Caco-2 (cell line): ENCODE results near the gene ANO8. TPM values are rescaled to one million over a fixed set of nuclear protein-coding genes. Genes with fewer than 3 reads are reported as not detected.

Experiments used
- BruUV-seq: library from RNA; stranded (reverse); fragments of 400-500 nt; replicated peaks from 2 replicates; lab custom pipeline; 2021; lab: Mats Ljungman, UMichigan
- CTCF ChIA-PET: fragments of 300-600 bp; sonication (Branson Sonifier 250); formaldehyde crosslinking; loops from one replicate; lab custom pipeline; 2022; ENCODE audit warnings: antibody characterized with exemption; lab: Charles Lee
- POLR2A ChIA-PET: fragments of 300-600 bp; sonication (Branson Sonifier 250); formaldehyde crosslinking; loops from one replicate; lab custom pipeline; 2022; ENCODE audit warnings: antibody characterized with exemption; lab: Charles Lee
- DNase-seq, 2 experiments: peaks; one replicate each; pipeline versions ENCODE4 v3.0.0 to v3.0.0-alpha.2; 2020 to 2022
- H3K27me3 ChIP-seq: replicated peaks from 2 replicates; pipeline ENCODE4 v1.6.0; 2011; ENCODE audit warnings: low read length; ENCODE audit not compliant: control insufficient read depth, insufficient read depth
- H3K36me3 ChIP-seq: 2 replicates; pipeline ENCODE4 v1.5.1; 2011; ENCODE audit warnings: low read length; ENCODE audit not compliant: control insufficient read depth, insufficient read depth
- H3K4me1 ChIP-seq: fragments of 250-450 bp; sonication (Bioruptor Pico); 2 replicates; pipeline ENCODE4 v1.5.1; 2020; ENCODE audit warnings: mild to moderate bottlenecking
- H3K4me3 ChIP-seq: 2 replicates; pipeline ENCODE4 v1.5.1; 2011; ENCODE audit warnings: low read depth, mild to moderate bottlenecking, control low read depth, low read length
- H3K9me3 ChIP-seq: fragments of 250-450 bp; sonication (Bioruptor Pico); 2 replicates; pipeline ENCODE4 v1.5.1; 2020; ENCODE audit warnings: mild to moderate bottlenecking, moderate library complexity
- H3K27ac Mint-ChIP-seq: one replicate; pipeline ENCODE4 v1.8.0; 2022; ENCODE audit warnings: mixed read lengths; ENCODE audit not compliant: unreplicated experiment
- H3K27me3 Mint-ChIP-seq: one replicate; pipeline ENCODE4 v1.8.0; 2022; ENCODE audit warnings: mixed read lengths; ENCODE audit not compliant: insufficient read depth, unreplicated experiment
- H3K36me3 Mint-ChIP-seq: one replicate; pipeline ENCODE4 v1.8.0; 2022; ENCODE audit warnings: mild to moderate bottlenecking, mixed read lengths; ENCODE audit not compliant: insufficient read depth, unreplicated experiment
- H3K4me1 Mint-ChIP-seq: one replicate; pipeline ENCODE4 v1.8.0; 2022; ENCODE audit warnings: low read depth, mixed read lengths; ENCODE audit not compliant: unreplicated experiment
- H3K4me3 Mint-ChIP-seq: one replicate; pipeline ENCODE4 v1.8.0; 2022; ENCODE audit warnings: mild to moderate bottlenecking, moderate library complexity, mixed read lengths; ENCODE audit not compliant: unreplicated experiment
- H3K9me3 Mint-ChIP-seq: one replicate; pipeline ENCODE4 v1.8.0; 2022; ENCODE audit warnings: mixed read lengths; ENCODE audit not compliant: unreplicated experiment
- CTCF ChIP-seq, 2 experiments: fragments of 200-600 bp in 1 of 2; IDR thresholded peaks; 1 replicate in 1 of 2; 2 replicates in 1 of 2; pipeline versions ENCODE4 v1.5.1 to v1.8.0; 2011 to 2022; ENCODE audit warnings: antibody characterized with exemption in 1 of 2, control low read depth in 1 of 2, inconsistent platforms in 1 of 2, low read depth in 1 of 2, low read length in 1 of 2, mild to moderate bottlenecking in 1 of 2, moderate library complexity in 1 of 2; ENCODE audit not compliant: insufficient read depth in 1 of 2, severe bottlenecking in 1 of 2, unreplicated experiment in 1 of 2
- intact Hi-C: fragments of 100-400 bp; cut with micrococcal nuclease; formaldehyde crosslinking; loops from one replicate; pipeline ENCODE4 v1.10.0; 2022; ENCODE audit not compliant: unreplicated experiment
- total RNA-seq: library from RNA; stranded (reverse); gene quantifications from 2 replicates; pipeline ENCODE4 v1.2.3, GENCODE V29; 2022

The ANO8 gene
- total RNA-seq, 1 experiment from 2014 or later, result 11.5 TPM

- Mint-ChIP-seq H3K4me3 (no peak overlapping the region), H3K27ac (no peak overlapping the region), H3K9me3 (no peaks in the 10 kb centered on the region), H3K27me3 (peaks cover 6% of the 10 kb centered on the region), H3K4me1 (no peaks in the 10 kb centered on the region), H3K36me3 (no peaks in the 10 kb centered on the region)
- no TSS peak for BruUV-seq
- Histone ChIP-seq H3K36me3 (no peaks in the 10 kb centered on the region), H3K9me3 (no peaks in the 10 kb centered on the region), H3K27me3 (no peaks in the 10 kb centered on the region), H3K4me1 (no peaks in the 10 kb centered on the region), H3K4me3 (no peak overlapping the region)
- intact Hi-C loops, result no loop called here
- POLR2A ChIA-PET, result no interaction called here
- DNase-seq, result no peak
- CTCF ChIA-PET, result no interaction called here
- TF ChIP-seq CTCF (IDR thresholded peaks at IDR 0.05; ENCODE audit: insufficient read depth in 1 of 2, low read depth in 1 of 2, low read length in 1 of 2, severe bottlenecking in 1 of 2, unreplicated experiment in 1 of 2), result no peak
Measured at GRCh38 chr19:17351815-17352435, 17.3 kb upstream of the ANO8 start.

- Mint-ChIP-seq H3K9me3 (no peaks in the 10 kb centered on the region), H3K27ac (no peak overlapping the region), H3K4me3 (no peak overlapping the region), H3K4me1 (no peaks in the 10 kb centered on the region), H3K36me3 (peaks cover 5% of the 10 kb centered on the region), H3K27me3 (peaks cover 6% of the 10 kb centered on the region)
- DNase-seq, result no peak
- Histone ChIP-seq H3K4me3 (no peak overlapping the region), H3K27me3 (no peaks in the 10 kb centered on the region), H3K4me1 (no peaks in the 10 kb centered on the region), H3K36me3 (no peaks in the 10 kb centered on the region), H3K9me3 (no peaks in the 10 kb centered on the region)
- TF ChIP-seq CTCF (IDR thresholded peaks at IDR 0.05; ENCODE audit: insufficient read depth in 1 of 2, low read depth in 1 of 2, low read length in 1 of 2, severe bottlenecking in 1 of 2, unreplicated experiment in 1 of 2), result no peak
- intact Hi-C loops, result loop anchor here (5.0 kb wide), 1 partner anchor 119 kb away; no protein-coding TSS in a partner anchor
- BruUV-seq, result no TSS peak
- ChIA-PET CTCF (no interaction called here), POLR2A (no interaction called here)
Measured at GRCh38 chr19:17348700-17349099, 14.0 kb upstream of the ANO8 start.

GRCh38 chr19:17347877-17348276, 13.2 kb upstream of the ANO8 start:
- TF ChIP-seq CTCF (IDR thresholded peaks at IDR 0.05; ENCODE audit: insufficient read depth in 1 of 2, low read depth in 1 of 2, low read length in 1 of 2, severe bottlenecking in 1 of 2, unreplicated experiment in 1 of 2), result no peak
- intact Hi-C loops, result loop anchor here (5.0 kb wide), 1 partner anchor 119 kb away; no protein-coding TSS in a partner anchor
- Histone ChIP-seq H3K27me3 (no peaks in the 10 kb centered on the region), H3K36me3 (no peaks in the 10 kb centered on the region), H3K4me3 (no peak overlapping the region), H3K9me3 (no peaks in the 10 kb centered on the region), H3K4me1 (no peaks in the 10 kb centered on the region)
- Mint-ChIP-seq H3K27ac (no peak overlapping the region), H3K9me3 (no peaks in the 10 kb centered on the region), H3K4me3 (no peak overlapping the region), H3K36me3 (peaks cover 5% of the 10 kb centered on the region), H3K27me3 (peaks cover 6% of the 10 kb centered on the region), H3K4me1 (no peaks in the 10 kb centered on the region)
- DNase-seq, result no peak
- ChIA-PET CTCF (no interaction called here), POLR2A (no interaction called here)
- no TSS peak for BruUV-seq
